Vagina (tissue), 2 donors: ENCODE measurements around the gene LAMA2.

Experiments used
- CTCF ChIP-seq, 3 experiments: fragments of 450-650 bp in 2 of 3; fragments of 200-600 bp in 1 of 3; sonication (generic) in 1 of 3; IDR thresholded peaks; one replicate each; pipeline ENCODE4 v1.5.1; 2017 to 2019; ENCODE audit warnings: antibody characterized with exemption in 3 of 3, mild to moderate bottlenecking in 2 of 3, moderate library complexity in 2 of 3
- POLR2A ChIP-seq, 2 donors: fragments of 450-650 bp; IDR thresholded peaks; one replicate each; pipeline ENCODE4 v1.6.1; 2017; ENCODE audit warnings: antibody characterized with exemption in 2 of 2, mild to moderate bottlenecking in 2 of 2, moderate library complexity in 2 of 2
- POLR2AphosphoS5 ChIP-seq, 2 donors: sonication (generic); formaldehyde crosslinking; IDR thresholded peaks; one replicate each; pipeline ENCODE4 v1.9.0; 2017; ENCODE audit warnings: antibody characterized with exemption in 2 of 2, mild to moderate bottlenecking in 2 of 2, low read depth in 1 of 2; ENCODE audit not compliant: insufficient read depth in 1 of 2

- TF ChIP-seq CTCF (IDR thresholded peaks at IDR 0.05) = no peak
- no peak for TF ChIP-seq POLR2A (IDR thresholded peaks at IDR 0.05)
- no peak for TF ChIP-seq POLR2AphosphoS5 (IDR thresholded peaks at IDR 0.05; ENCODE audit: insufficient read depth in 1 of 2, low read depth in 1 of 2)
Observed at GRCh38 chr6:129177801-129178200, 294.9 kb downstream of the LAMA2 start.
